Measurements from ENCODE around the gene UQCC3. TPM values are rescaled to one million over a fixed set of nuclear protein-coding genes. Genes with fewer than 3 reads are reported as not detected.

The UQCC3 gene
- total and polyA plus RNA-seq, 9 of the 15 experiments (the other 6 are each of a cell fraction or from before 2014, with no cell fraction given) = 3.3 to 44.3 (median 8.0) TPM

DNA sequence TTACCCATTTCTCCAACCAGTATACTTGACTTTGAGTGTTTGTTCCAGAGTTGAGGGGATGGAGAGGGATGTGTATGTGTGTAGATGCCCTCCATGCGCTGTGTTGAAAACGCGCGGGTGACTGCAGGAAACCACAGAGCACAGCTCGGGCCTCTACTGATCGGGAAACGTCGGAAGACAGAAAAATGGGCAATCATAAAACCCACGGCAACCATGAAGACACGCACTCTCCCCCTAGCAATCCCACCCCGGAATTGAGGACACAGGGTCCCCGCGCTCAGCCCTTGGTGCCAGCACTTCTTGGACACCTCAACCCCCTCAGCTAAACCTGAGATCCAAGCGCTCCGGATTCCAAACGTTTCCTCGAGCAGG is 251 bp upstream of the UQCC3 start (continued):
- TF ChIP-seq TGIF2 (CRISPR knock-in tag; IDR thresholded peaks at IDR 0.05) (no peak), FOXM1 (IDR thresholded peaks at IDR 0.05; ENCODE audit: low read depth) (no peak), FOXM1 (CRISPR knock-in tag; IDR thresholded peaks at IDR 0.05; ENCODE audit: low read depth) (no peak), RBM22 (IDR thresholded peaks at IDR 0.05; ENCODE audit: low read depth, low read length, poor library complexity, severe bottlenecking) (no peak), FOSL1 (tag; conservative IDR thresholded peaks at IDR 0.05) (0 out of 2 replicates have a peak, but pooled peaks have one; percentile 28), MAZ (CRISPR knock-in tag; conservative IDR thresholded peaks at IDR 0.05 in 1 of 2, IDR thresholded peaks at IDR 0.05 in 1 of 2) (no peak), PYGO2 (tag; IDR thresholded peaks at IDR 0.05) (no peak), CBX5 (IDR thresholded peaks at IDR 0.05; ENCODE audit: borderline replicate concordance, low read depth) (no peak), EHMT2 (IDR thresholded peaks at IDR 0.05) (no peak), CGGBP1 (CRISPR knock-in tag; IDR thresholded peaks at IDR 0.05) (no peak), POLR2B (IDR thresholded peaks at IDR 0.05; ENCODE audit: low read depth, partially characterized antibody) (peak; percentile 68)
- TF ChIP-seq, protein P1, sequence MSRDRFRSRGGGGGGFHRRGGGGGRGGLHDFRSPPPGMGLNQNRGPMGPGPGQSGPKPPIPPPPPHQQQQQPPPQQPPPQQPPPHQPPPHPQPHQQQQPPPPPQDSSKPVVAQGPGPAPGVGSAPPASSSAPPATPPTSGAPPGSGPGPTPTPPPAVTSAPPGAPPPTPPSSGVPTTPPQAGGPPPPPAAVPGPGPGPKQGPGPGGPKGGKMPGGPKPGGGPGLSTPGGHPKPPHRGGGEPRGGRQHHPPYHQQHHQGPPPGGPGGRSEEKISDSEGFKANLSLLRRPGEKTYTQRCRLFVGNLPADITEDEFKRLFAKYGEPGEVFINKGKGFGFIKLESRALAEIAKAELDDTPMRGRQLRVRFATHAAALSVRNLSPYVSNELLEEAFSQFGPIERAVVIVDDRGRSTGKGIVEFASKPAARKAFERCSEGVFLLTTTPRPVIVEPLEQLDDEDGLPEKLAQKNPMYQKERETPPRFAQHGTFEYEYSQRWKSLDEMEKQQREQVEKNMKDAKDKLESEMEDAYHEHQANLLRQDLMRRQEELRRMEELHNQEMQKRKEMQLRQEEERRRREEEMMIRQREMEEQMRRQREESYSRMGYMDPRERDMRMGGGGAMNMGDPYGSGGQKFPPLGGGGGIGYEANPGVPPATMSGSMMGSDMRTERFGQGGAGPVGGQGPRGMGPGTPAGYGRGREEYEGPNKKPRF (IDR thresholded peaks at IDR 0.05; ENCODE audit: low read depth, low read length) = no peak
- TF ChIP-seq, protein P2, sequence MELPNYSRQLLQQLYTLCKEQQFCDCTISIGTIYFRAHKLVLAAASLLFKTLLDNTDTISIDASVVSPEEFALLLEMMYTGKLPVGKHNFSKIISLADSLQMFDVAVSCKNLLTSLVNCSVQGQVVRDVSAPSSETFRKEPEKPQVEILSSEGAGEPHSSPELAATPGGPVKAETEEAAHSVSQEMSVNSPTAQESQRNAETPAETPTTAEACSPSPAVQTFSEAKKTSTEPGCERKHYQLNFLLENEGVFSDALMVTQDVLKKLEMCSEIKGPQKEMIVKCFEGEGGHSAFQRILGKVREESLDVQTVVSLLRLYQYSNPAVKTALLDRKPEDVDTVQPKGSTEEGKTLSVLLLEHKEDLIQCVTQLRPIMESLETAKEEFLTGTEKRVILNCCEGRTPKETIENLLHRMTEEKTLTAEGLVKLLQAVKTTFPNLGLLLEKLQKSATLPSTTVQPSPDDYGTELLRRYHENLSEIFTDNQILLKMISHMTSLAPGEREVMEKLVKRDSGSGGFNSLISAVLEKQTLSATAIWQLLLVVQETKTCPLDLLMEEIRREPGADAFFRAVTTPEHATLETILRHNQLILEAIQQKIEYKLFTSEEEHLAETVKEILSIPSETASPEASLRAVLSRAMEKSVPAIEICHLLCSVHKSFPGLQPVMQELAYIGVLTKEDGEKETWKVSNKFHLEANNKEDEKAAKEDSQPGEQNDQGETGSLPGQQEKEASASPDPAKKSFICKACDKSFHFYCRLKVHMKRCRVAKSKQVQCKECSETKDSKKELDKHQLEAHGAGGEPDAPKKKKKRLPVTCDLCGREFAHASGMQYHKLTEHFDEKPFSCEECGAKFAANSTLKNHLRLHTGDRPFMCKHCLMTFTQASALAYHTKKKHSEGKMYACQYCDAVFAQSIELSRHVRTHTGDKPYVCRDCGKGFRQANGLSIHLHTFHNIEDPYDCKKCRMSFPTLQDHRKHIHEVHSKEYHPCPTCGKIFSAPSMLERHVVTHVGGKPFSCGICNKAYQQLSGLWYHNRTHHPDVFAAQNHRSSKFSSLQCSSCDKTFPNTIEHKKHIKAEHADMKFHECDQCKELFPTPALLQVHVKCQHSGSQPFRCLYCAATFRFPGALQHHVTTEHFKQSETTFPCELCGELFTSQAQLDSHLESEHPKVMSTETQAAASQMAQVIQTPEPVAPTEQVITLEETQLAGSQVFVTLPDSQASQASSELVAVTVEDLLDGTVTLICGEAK (IDR thresholded peaks at IDR 0.05) = no peak
- TF ChIP-seq, protein P2 (CRISPR knock-in tag; IDR thresholded peaks at IDR 0.05) = no peak
